ENCODE data around the gene GPATCH2L. TPM values are rescaled to one million over a fixed set of nuclear protein-coding genes. Genes with fewer than 3 reads are reported as not detected.

The GPATCH2L gene
- total RNA-seq, 1 donor from 2014 or later = 40.2 TPM

- Histone ChIP-seq H3K27ac (ENCODE audit: low read depth, low read length) (no peak overlapping the region), H3K4me1 (ENCODE audit: control insufficient read depth in 3 of 3, insufficient read depth in 3 of 3, low read length in 3 of 3) (no peaks in the 10 kb centered on the region), H3K36me3 (ENCODE audit: control insufficient read depth in 3 of 3, insufficient read depth in 3 of 3, low read length in 3 of 3) (no peaks in the 10 kb centered on the region), H3K4me3 (ENCODE audit: low read length in 3 of 3) (no peak overlapping the region), H3K27me3 (ENCODE audit: control insufficient read depth in 3 of 3, insufficient read depth in 3 of 3, low read length in 3 of 3) (peaks cover 0 to 3% (median 0%) of the 10 kb centered on the region in 3 donors), H3K9ac (ENCODE audit: low read depth in 1 of 3, low read length in 3 of 3) (no peak overlapping the region), H3K9me3 (ENCODE audit: control insufficient read depth in 3 of 3, low read length in 3 of 3) (no peaks in the 10 kb centered on the region)
Observed at GRCh38 chr14:76250302-76250701, 98.6 kb downstream of the GPATCH2L start.

GRCh38 chr14:76252471-76252870, 100.7 kb downstream of the GPATCH2L start:
- no peaks in the 10 kb centered on the region for H3K9me3 ChIP-seq (ENCODE audit: control insufficient read depth in 3 of 3, low read length in 3 of 3)
- peaks cover 0 to 3% (median 0%) of the 10 kb centered on the region in 3 donors for H3K27me3 ChIP-seq (ENCODE audit: control insufficient read depth in 3 of 3, insufficient read depth in 3 of 3, low read length in 3 of 3)
- H3K4me3 ChIP-seq (ENCODE audit: low read length in 3 of 3) = no peak overlapping the region
- no peaks in the 10 kb centered on the region for H3K4me1 ChIP-seq (ENCODE audit: control insufficient read depth in 3 of 3, insufficient read depth in 3 of 3, low read length in 3 of 3)
- H3K9ac ChIP-seq (ENCODE audit: low read depth in 1 of 3, low read length in 3 of 3) = no peak overlapping the region
- H3K36me3 ChIP-seq (ENCODE audit: control insufficient read depth in 3 of 3, insufficient read depth in 3 of 3, low read length in 3 of 3) = no peaks in the 10 kb centered on the region
- H3K27ac ChIP-seq (ENCODE audit: low read depth, low read length) = no peak overlapping the region

GRCh38 chr14:76253111-76253510, 101.4 kb downstream of the GPATCH2L start:
- H3K4me3 ChIP-seq (ENCODE audit: low read length in 3 of 3) = no peak overlapping the region
- H3K9ac ChIP-seq (ENCODE audit: low read depth in 1 of 3, low read length in 3 of 3) = no peak overlapping the region
- no peaks in the 10 kb centered on the region for H3K4me1 ChIP-seq (ENCODE audit: control insufficient read depth in 3 of 3, insufficient read depth in 3 of 3, low read length in 3 of 3)

GRCh38 chr14:76256545-76256944, 104.8 kb downstream of the GPATCH2L start:
- no peaks in the 10 kb centered on the region for H3K36me3 ChIP-seq (ENCODE audit: control insufficient read depth in 3 of 3, insufficient read depth in 3 of 3, low read length in 3 of 3)
- no peaks in the 10 kb centered on the region for H3K4me1 ChIP-seq (ENCODE audit: control insufficient read depth in 3 of 3, insufficient read depth in 3 of 3, low read length in 3 of 3)
- no peak overlapping the region for H3K4me3 ChIP-seq (ENCODE audit: low read length in 3 of 3)
- no peak overlapping the region for H3K27ac ChIP-seq (ENCODE audit: low read depth, low read length)
- H3K27me3 ChIP-seq (ENCODE audit: control insufficient read depth in 3 of 3, insufficient read depth in 3 of 3, low read length in 3 of 3) = no peaks in the 10 kb centered on the region
- H3K9ac ChIP-seq (ENCODE audit: low read depth in 1 of 3, low read length in 3 of 3) = no peak overlapping the region
- H3K9me3 ChIP-seq (ENCODE audit: control insufficient read depth in 3 of 3, low read length in 3 of 3) = no peaks in the 10 kb centered on the region

More at GRCh38 chr14:76253111-76253510, 101.4 kb downstream of the GPATCH2L start:
- Histone ChIP-seq H3K9me3 (ENCODE audit: control insufficient read depth in 3 of 3, low read length in 3 of 3) (no peaks in the 10 kb centered on the region), H3K27me3 (ENCODE audit: control insufficient read depth in 3 of 3, insufficient read depth in 3 of 3, low read length in 3 of 3) (peaks cover 0 to 3% (median 0%) of the 10 kb centered on the region in 3 donors), H3K27ac (ENCODE audit: low read depth, low read length) (no peak overlapping the region), H3K36me3 (ENCODE audit: control insufficient read depth in 3 of 3, insufficient read depth in 3 of 3, low read length in 3 of 3) (no peaks in the 10 kb centered on the region)

GRCh38 chr14:76257111-76257803, 105.5 kb downstream of the GPATCH2L start:
- H3K4me3 ChIP-seq (ENCODE audit: low read length in 3 of 3) = no peak overlapping the region
- no peak overlapping the region for H3K9ac ChIP-seq (ENCODE audit: low read depth in 1 of 3, low read length in 3 of 3)
- H3K27me3 ChIP-seq (ENCODE audit: control insufficient read depth in 3 of 3, insufficient read depth in 3 of 3, low read length in 3 of 3) = no peaks in the 10 kb centered on the region
- H3K4me1 ChIP-seq (ENCODE audit: control insufficient read depth in 3 of 3, insufficient read depth in 3 of 3, low read length in 3 of 3) = no peaks in the 10 kb centered on the region
- no peaks in the 10 kb centered on the region for H3K9me3 ChIP-seq (ENCODE audit: control insufficient read depth in 3 of 3, low read length in 3 of 3)
- H3K27ac ChIP-seq (ENCODE audit: low read depth, low read length) = no peak overlapping the region
- H3K36me3 ChIP-seq (ENCODE audit: control insufficient read depth in 3 of 3, insufficient read depth in 3 of 3, low read length in 3 of 3) = no peaks in the 10 kb centered on the region

GRCh38 chr14:76257842-76258397, 106.2 kb downstream of the GPATCH2L start:
- Histone ChIP-seq H3K27me3 (ENCODE audit: control insufficient read depth in 3 of 3, insufficient read depth in 3 of 3, low read length in 3 of 3) (no peaks in the 10 kb centered on the region), H3K4me3 (ENCODE audit: low read length in 3 of 3) (no peak overlapping the region), H3K36me3 (ENCODE audit: control insufficient read depth in 3 of 3, insufficient read depth in 3 of 3, low read length in 3 of 3) (no peaks in the 10 kb centered on the region), H3K27ac (ENCODE audit: low read depth, low read length) (no peak overlapping the region), H3K9ac (ENCODE audit: low read depth in 1 of 3, low read length in 3 of 3) (no peak overlapping the region), H3K4me1 (ENCODE audit: control insufficient read depth in 3 of 3, insufficient read depth in 3 of 3, low read length in 3 of 3) (no peaks in the 10 kb centered on the region), H3K9me3 (ENCODE audit: control insufficient read depth in 3 of 3, low read length in 3 of 3) (no peaks in the 10 kb centered on the region)

- H3K27me3 ChIP-seq (ENCODE audit: control insufficient read depth in 3 of 3, insufficient read depth in 3 of 3, low read length in 3 of 3) = no peaks in the 10 kb centered on the region
- H3K9ac ChIP-seq (ENCODE audit: low read depth in 1 of 3, low read length in 3 of 3) = no peak overlapping the region
- no peaks in the 10 kb centered on the region for H3K9me3 ChIP-seq (ENCODE audit: control insufficient read depth in 3 of 3, low read length in 3 of 3)
- H3K36me3 ChIP-seq (ENCODE audit: control insufficient read depth in 3 of 3, insufficient read depth in 3 of 3, low read length in 3 of 3) = no peaks in the 10 kb centered on the region
- H3K4me3 ChIP-seq (ENCODE audit: low read length in 3 of 3) = no peak overlapping the region
- no peaks in the 10 kb centered on the region for H3K4me1 ChIP-seq (ENCODE audit: control insufficient read depth in 3 of 3, insufficient read depth in 3 of 3, low read length in 3 of 3)
- H3K27ac ChIP-seq (ENCODE audit: low read depth, low read length) = no peak overlapping the region
Observed at GRCh38 chr14:76259029-76259735, 107.5 kb downstream of the GPATCH2L start.

- H3K4me3 ChIP-seq (ENCODE audit: low read length in 3 of 3) = no peak overlapping the region
- no peak overlapping the region for H3K9ac ChIP-seq (ENCODE audit: low read depth in 1 of 3, low read length in 3 of 3)
- H3K9me3 ChIP-seq (ENCODE audit: control insufficient read depth in 3 of 3, low read length in 3 of 3) = no peaks in the 10 kb centered on the region
- no peaks in the 10 kb centered on the region for H3K36me3 ChIP-seq (ENCODE audit: control insufficient read depth in 3 of 3, insufficient read depth in 3 of 3, low read length in 3 of 3)
- H3K27me3 ChIP-seq (ENCODE audit: control insufficient read depth in 3 of 3, insufficient read depth in 3 of 3, low read length in 3 of 3) = no peaks in the 10 kb centered on the region
- no peak overlapping the region for H3K27ac ChIP-seq (ENCODE audit: low read depth, low read length)
- no peaks in the 10 kb centered on the region for H3K4me1 ChIP-seq (ENCODE audit: control insufficient read depth in 3 of 3, insufficient read depth in 3 of 3, low read length in 3 of 3)
Observed at GRCh38 chr14:76260749-76261148, 109.0 kb downstream of the GPATCH2L start.

- Histone ChIP-seq H3K36me3 (ENCODE audit: control insufficient read depth in 3 of 3, insufficient read depth in 3 of 3, low read length in 3 of 3) (no peaks in the 10 kb centered on the region), H3K9ac (ENCODE audit: low read depth in 1 of 3, low read length in 3 of 3) (no peak overlapping the region), H3K4me1 (ENCODE audit: control insufficient read depth in 3 of 3, insufficient read depth in 3 of 3, low read length in 3 of 3) (no peaks in the 10 kb centered on the region), H3K27me3 (ENCODE audit: control insufficient read depth in 3 of 3, insufficient read depth in 3 of 3, low read length in 3 of 3) (no peaks in the 10 kb centered on the region), H3K9me3 (ENCODE audit: control insufficient read depth in 3 of 3, low read length in 3 of 3) (no peaks in the 10 kb centered on the region), H3K4me3 (ENCODE audit: low read length in 3 of 3) (no peak overlapping the region), H3K27ac (ENCODE audit: low read depth, low read length) (no peak overlapping the region)
Observed at GRCh38 chr14:76261371-76261811, 109.7 kb downstream of the GPATCH2L start.

- Histone ChIP-seq H3K27ac (ENCODE audit: low read depth, low read length) (no peak overlapping the region), H3K4me3 (ENCODE audit: low read length in 3 of 3) (no peak overlapping the region), H3K4me1 (ENCODE audit: control insufficient read depth in 3 of 3, insufficient read depth in 3 of 3, low read length in 3 of 3) (peaks cover 3 to 4% (median 3%) of the 10 kb centered on the region in 3 donors), H3K36me3 (ENCODE audit: control insufficient read depth in 3 of 3, insufficient read depth in 3 of 3, low read length in 3 of 3) (no peaks in the 10 kb centered on the region), H3K9me3 (ENCODE audit: control insufficient read depth in 3 of 3, low read length in 3 of 3) (no peaks in the 10 kb centered on the region), H3K9ac (ENCODE audit: low read depth in 1 of 3, low read length in 3 of 3) (no peak overlapping the region), H3K27me3 (ENCODE audit: control insufficient read depth in 3 of 3, insufficient read depth in 3 of 3, low read length in 3 of 3) (no peaks in the 10 kb centered on the region)
Observed at GRCh38 chr14:76262641-76263040, 110.9 kb downstream of the GPATCH2L start.
